Measurements from ENCODE around the gene TCF7.

The TCF7 gene

GRCh38 chr5:134090522-134090921 is 24.0 kb upstream of the TCF7 start:
- no peak for DNase-seq (ENCODE audit: low spot score)

- DNase-seq (ENCODE audit: low spot score) = no peak
Measured at GRCh38 chr5:134091626-134092121, 22.8 kb upstream of the TCF7 start.

GRCh38 chr5:134092875-134093274 is 21.6 kb upstream of the TCF7 start:
- no peak for DNase-seq (ENCODE audit: low spot score)

- no peak for DNase-seq (ENCODE audit: low spot score)
Measured at GRCh38 chr5:134093351-134093750, 21.1 kb upstream of the TCF7 start.

GRCh38 chr5:134095293-134095692 is 19.2 kb upstream of the TCF7 start:
- DNase-seq (ENCODE audit: low spot score) = no peak

GRCh38 chr5:134095887-134096589 is 18.4 kb upstream of the TCF7 start:
- no peak for DNase-seq (ENCODE audit: low spot score)

- no peak for DNase-seq (ENCODE audit: low spot score)
Measured at GRCh38 chr5:134097211-134097749, 17.2 kb upstream of the TCF7 start.

- DNase-seq (ENCODE audit: low spot score) = no peak
Measured at GRCh38 chr5:134098690-134099089, 15.8 kb upstream of the TCF7 start.

- no peak for DNase-seq (ENCODE audit: low spot score)
Measured at GRCh38 chr5:134099288-134099872, 15.1 kb upstream of the TCF7 start.

- DNase-seq (ENCODE audit: low spot score) = no peak
Measured at GRCh38 chr5:134099939-134100282, 14.6 kb upstream of the TCF7 start.

GRCh38 chr5:134100283-134101091 is 14.0 kb upstream of the TCF7 start:
- no peak for DNase-seq (ENCODE audit: low spot score)

GRCh38 chr5:134101686-134102439 is 12.6 kb upstream of the TCF7 start:
- peak; percentile 81 for DNase-seq (ENCODE audit: low spot score)

GRCh38 chr5:134103397-134103796 is 11.1 kb upstream of the TCF7 start:
- no peak for DNase-seq (ENCODE audit: low spot score)

GRCh38 chr5:134103998-134104654 is 10.4 kb upstream of the TCF7 start:
- no peak for DNase-seq (ENCODE audit: low spot score)

GRCh38 chr5:134106991-134107701 is 7.3 kb upstream of the TCF7 start:
- DNase-seq (ENCODE audit: low spot score) = no peak

- DNase-seq (ENCODE audit: low spot score) = no peak
Measured at GRCh38 chr5:134107779-134108178, 6.7 kb upstream of the TCF7 start.

- DNase-seq (ENCODE audit: low spot score) = no peak
Measured at GRCh38 chr5:134110382-134110781, 4.1 kb upstream of the TCF7 start.

GRCh38 chr5:134111741-134112647 is 2.5 kb upstream of the TCF7 start:
- peak; percentile 65 for DNase-seq (ENCODE audit: low spot score)

- DNase-seq (ENCODE audit: low spot score) = no peak
Measured at GRCh38 chr5:134112726-134113362, 1.6 kb upstream of the TCF7 start.
